Transverse colon (tissue), 4 donors: ENCODE measurements around the gene AHI1. TPM values are rescaled to one million over a fixed set of nuclear protein-coding genes. Genes with fewer than 3 reads are reported as not detected.

ENCODE experiments used
- DNase-seq: peaks from one replicate; pipeline ENCODE4 v3.0.0-alpha.2; 2019
- H3K27ac ChIP-seq, 4 donors: fragments of 200-600 bp; sonication (generic); 2 replicates each; pipeline ENCODE4 v1.5.1; 2016 to 2018; ENCODE audit warnings: inconsistent platforms in 4 of 4
- H3K27me3 ChIP-seq: fragments of 200-600 bp; sonication (generic); 2 replicates; pipeline ENCODE4 v1.5.1; 2017; ENCODE audit warnings: inconsistent platforms
- H3K36me3 ChIP-seq, 4 donors: fragments of 200-600 bp; sonication (generic); 2 replicates each; pipeline ENCODE4 v1.5.1; 2017 to 2019; ENCODE audit warnings: inconsistent platforms in 4 of 4
- H3K4me1 ChIP-seq, 4 donors: fragments of 200-600 bp; sonication (generic); 2 replicates each; pipeline ENCODE4 v1.5.1; 2017 to 2020; ENCODE audit warnings: inconsistent platforms in 4 of 4
- H3K4me3 ChIP-seq, 4 donors: fragments of 200-600 bp; sonication (generic); 1 replicate in 1 of 4; 2 replicates in 3 of 4; pipeline versions ENCODE4 v1.5.1 to v1.6.1; 2017 to 2019; ENCODE audit warnings: inconsistent platforms in 4 of 4
- H3K9me3 ChIP-seq, 2 donors: fragments of 200-600 bp; sonication (generic); 2 replicates each; pipeline ENCODE4 v1.5.1; 2017 to 2019; ENCODE audit warnings: inconsistent platforms in 2 of 2
- EP300 ChIP-seq: sonication (generic); formaldehyde crosslinking; IDR thresholded peaks from one replicate; pipeline ENCODE4 v1.6.1; 2017; ENCODE audit warnings: antibody characterized with exemption, low read depth
- POLR2A ChIP-seq: fragments of 450-650 bp; IDR thresholded peaks from one replicate; pipeline ENCODE4 v1.6.1; 2016; ENCODE audit warnings: antibody characterized with exemption, mild to moderate bottlenecking, moderate library complexity
- POLR2AphosphoS5 ChIP-seq, 3 donors: sonication (generic); formaldehyde crosslinking; IDR thresholded peaks; one replicate each; pipeline ENCODE4 v1.6.1; 2016; ENCODE audit warnings: antibody characterized with exemption in 3 of 3
- WGBS, 2 donors: methylation state at CpG; one replicate each; pipeline ENCODE4 v1.1.5; 2018; ENCODE audit warnings: low coverage in 1 of 2; 5-methylcytosine and 5-hydroxymethylcytosine counted together
- in situ Hi-C, 4 donors: fragments of 200-750 bp; cut with MboI; loops; one replicate each; pipeline versions ENCODE4 v1.15.0 to v1.15.1; 2017; ENCODE audit warnings: low sequenced_read_pairs in 3 of 4, low pct_ligation_motif_present in 1 of 4, low pct_unique_long_range_greater_than_20kb in 1 of 4
- intact Hi-C: fragments of 100-400 bp; cut with DNase I; formaldehyde crosslinking; loops from one replicate; pipeline ENCODE4 v1.15.1; 2023; ENCODE audit warnings: low total_unique reads
- total RNA-seq, 4 donors: library from RNA; depleted of rRNA; stranded (reverse); fragments of >200 nt; gene quantifications; one replicate each; pipeline ENCODE4 v1.1.0, GENCODE V29; 2016
- TF ChIP-seq, protein P1 (sequence below), 5 experiments: fragments of 200-600 bp in 3 of 5; fragments of 450-650 bp in 2 of 5; sonication (generic) in 3 of 5; IDR thresholded peaks; 1 replicate in 2 of 5; 2 replicates in 3 of 5; pipeline ENCODE4 v1.5.1; 2016 to 2017; ENCODE audit warnings: antibody characterized with exemption in 5 of 5, inconsistent platforms in 3 of 5, mild to moderate bottlenecking in 2 of 5, moderate library complexity in 1 of 5

The AHI1 gene
- 100 to 1,000 TPM in 1 of 4 donors, 10 to 100 TPM in 3; 16.2 to 119 (median 34.2) TPM for total RNA-seq

GRCh38 chr6:135497412-135498184, at the start of gene AHI1:
Gene AHI1 (minus strand): TSS chr6:135497740. CDS start chr6:135492237, 5,503 bp downstream.
- H3K4me3 ChIP-seq = peak within 1 kb of the TSS; percentile 55 to 98 (median 83)
- WGBS, 2 donors = 0% methylated on average over 78 of the region's 85 CpGs; no CpG with 5 or more reads in 1 of the 2 donors
- intact Hi-C loops = no loop called here
- H3K27ac ChIP-seq = peak within 1 kb of the TSS; percentile 94 to 99 (median 98)
- peaks cover 5 to 22% (median 10%) of the 10 kb centered on the region in 4 donors for H3K4me1 ChIP-seq
- in situ Hi-C loops = no loop called here
- peak; percentile 95 for DNase-seq
- no peaks in the 10 kb centered on the region for H3K27me3 ChIP-seq
- TF ChIP-seq EP300 (peak; percentile 40), POLR2AphosphoS5 (IDR thresholded peaks at IDR 0.05) (peak; percentile 92 to 97 (median 94)), POLR2A (peak; percentile 89)
- TF ChIP-seq, protein P1, sequence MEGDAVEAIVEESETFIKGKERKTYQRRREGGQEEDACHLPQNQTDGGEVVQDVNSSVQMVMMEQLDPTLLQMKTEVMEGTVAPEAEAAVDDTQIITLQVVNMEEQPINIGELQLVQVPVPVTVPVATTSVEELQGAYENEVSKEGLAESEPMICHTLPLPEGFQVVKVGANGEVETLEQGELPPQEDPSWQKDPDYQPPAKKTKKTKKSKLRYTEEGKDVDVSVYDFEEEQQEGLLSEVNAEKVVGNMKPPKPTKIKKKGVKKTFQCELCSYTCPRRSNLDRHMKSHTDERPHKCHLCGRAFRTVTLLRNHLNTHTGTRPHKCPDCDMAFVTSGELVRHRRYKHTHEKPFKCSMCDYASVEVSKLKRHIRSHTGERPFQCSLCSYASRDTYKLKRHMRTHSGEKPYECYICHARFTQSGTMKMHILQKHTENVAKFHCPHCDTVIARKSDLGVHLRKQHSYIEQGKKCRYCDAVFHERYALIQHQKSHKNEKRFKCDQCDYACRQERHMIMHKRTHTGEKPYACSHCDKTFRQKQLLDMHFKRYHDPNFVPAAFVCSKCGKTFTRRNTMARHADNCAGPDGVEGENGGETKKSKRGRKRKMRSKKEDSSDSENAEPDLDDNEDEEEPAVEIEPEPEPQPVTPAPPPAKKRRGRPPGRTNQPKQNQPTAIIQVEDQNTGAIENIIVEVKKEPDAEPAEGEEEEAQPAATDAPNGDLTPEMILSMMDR (IDR thresholded peaks at IDR 0.05) = peak in 4 of 5 experiments; percentile 19 to 60 (median 32)
- H3K9me3 ChIP-seq = no peaks in the 10 kb centered on the region
- H3K36me3 ChIP-seq = no peaks in the 10 kb centered on the region

- Histone ChIP-seq H3K36me3 (no peaks in the 10 kb centered on the region), H3K9me3 (no peaks in the 10 kb centered on the region), H3K4me3 (no peak overlapping the region), H3K27me3 (no peaks in the 10 kb centered on the region), H3K4me1 (no peaks in the 10 kb centered on the region), H3K27ac (no peak overlapping the region)
- intact Hi-C loops = no loop called here
- no peak for DNase-seq
- in situ Hi-C loops = loop anchor here in 2 of 4 donors (25.0 kb wide), 3 partner anchors 365 to 765 kb away; no protein-coding TSS in a partner anchor
- 72 to 100% methylated on average over 2 to 9 of the region's 9 CpGs for WGBS, 2 donors
- TF ChIP-seq EP300 = no peak
- TF ChIP-seq POLR2A = no peak
Observed at GRCh38 chr6:135546680-135547418, 49.3 kb upstream of the AHI1 start.

GRCh38 chr6:135546206-135546605, 48.7 kb upstream of the AHI1 start:
- no peaks in the 10 kb centered on the region for H3K4me1 ChIP-seq
- no peaks in the 10 kb centered on the region for H3K27me3 ChIP-seq
- no peaks in the 10 kb centered on the region for H3K36me3 ChIP-seq
- H3K27ac ChIP-seq = no peak overlapping the region
- no peaks in the 10 kb centered on the region for H3K9me3 ChIP-seq
- intact Hi-C loops = no loop called here
- no peak overlapping the region for H3K4me3 ChIP-seq
- DNase-seq = no peak
- in situ Hi-C loops = loop anchor here in 2 of 4 donors (25.0 kb wide), 3 partner anchors 366 to 766 kb away; no protein-coding TSS in a partner anchor
- no peak for TF ChIP-seq EP300
- TF ChIP-seq, protein P1 (IDR thresholded peaks at IDR 0.05) = no peak
- no peak for TF ChIP-seq POLR2AphosphoS5 (IDR thresholded peaks at IDR 0.05)
- TF ChIP-seq POLR2A = no peak
- WGBS, 2 donors = 74 to 88% methylated on average over 2 of the region's 2 CpGs

DNA sequence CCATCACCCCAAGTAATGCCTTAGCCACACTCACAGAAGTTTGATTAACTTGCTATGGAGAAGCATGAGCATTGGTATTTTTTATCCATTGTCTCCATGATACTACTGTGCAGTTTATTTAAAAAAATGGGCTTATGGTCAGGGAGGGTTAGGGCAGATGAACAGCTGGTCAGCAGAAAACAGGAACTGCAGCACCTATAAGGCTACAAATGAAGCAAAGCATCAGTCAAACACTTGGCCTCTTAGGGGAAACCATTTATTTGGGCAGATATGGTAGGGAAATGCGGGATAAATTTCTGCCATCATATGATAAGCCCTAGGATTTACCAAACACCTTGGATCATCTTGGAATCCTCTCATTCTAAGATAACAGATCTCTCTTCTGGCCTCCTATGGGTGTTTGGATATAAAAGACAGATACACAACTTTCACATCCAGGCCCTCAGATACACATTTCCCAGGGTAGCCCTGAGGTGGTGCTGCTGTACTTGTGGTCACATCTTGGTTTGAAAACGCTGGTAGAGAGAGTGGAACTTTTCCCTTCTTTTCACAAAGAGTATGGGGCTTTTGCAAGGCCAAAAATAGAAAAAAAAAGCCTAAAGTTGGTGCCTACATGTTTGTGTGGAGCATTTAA, 42.8 kb upstream of the AHI1 start:
- H3K4me3 ChIP-seq = no peak overlapping the region
- WGBS, 2 donors = 68% methylated on average over 2 of the region's 2 CpGs; no CpG with 5 or more reads in 1 of the 2 donors
- H3K9me3 ChIP-seq = no peaks in the 10 kb centered on the region
- H3K4me1 ChIP-seq = peaks cover 0 to 4% (median 0%) of the 10 kb centered on the region in 4 donors
- intact Hi-C loops (no loop called here), in situ Hi-C loops (loop anchor here in 2 of 4 donors (25.0 kb wide), 3 partner anchors 372 to 772 kb away; no protein-coding TSS in a partner anchor)
- H3K27me3 ChIP-seq = no peaks in the 10 kb centered on the region
- no peak overlapping the region for H3K27ac ChIP-seq
- TF ChIP-seq POLR2A = no peak
- TF ChIP-seq POLR2AphosphoS5 (IDR thresholded peaks at IDR 0.05) = no peak
- no peak for TF ChIP-seq EP300
- TF ChIP-seq, protein P1 (IDR thresholded peaks at IDR 0.05) = no peak
- no peak for DNase-seq
- no peaks in the 10 kb centered on the region for H3K36me3 ChIP-seq
